ENCODE measurements around the gene TMEM63C. TPM values are rescaled to one million over a fixed set of nuclear protein-coding genes. Genes with fewer than 3 reads are reported as not detected.

The TMEM63C gene
- total RNA-seq, 1 donor from 2014 or later, result 1.9 TPM

- no peak for DNase-seq (ENCODE audit: low read depth)
Observed at GRCh38 chr14:77221241-77221871, 39.8 kb downstream of the TMEM63C start.

- DNase-seq (ENCODE audit: low read depth), result no peak
Observed at GRCh38 chr14:77222546-77223225, 41.1 kb downstream of the TMEM63C start.

DNA sequence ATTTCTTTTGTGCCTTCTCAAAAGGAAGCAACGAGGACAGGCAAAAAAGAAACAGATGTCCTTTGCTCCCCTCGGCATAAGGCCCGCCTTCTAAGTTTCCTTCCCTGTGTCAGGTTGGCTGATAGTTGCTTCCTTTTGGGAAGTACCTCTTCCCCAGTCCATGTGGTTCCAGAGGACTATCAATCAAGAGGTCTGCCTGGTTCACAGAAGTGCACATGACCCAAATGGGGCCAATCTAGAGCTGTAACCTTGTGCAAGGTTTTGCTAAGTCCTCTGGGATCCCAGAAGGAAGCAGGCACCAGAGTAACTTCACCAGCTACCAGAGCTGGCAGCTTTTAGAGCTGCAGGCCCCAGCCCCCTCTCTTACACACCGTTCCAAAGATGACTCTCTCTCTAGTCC, 42.6 kb downstream of the TMEM63C start:
- DNase-seq (ENCODE audit: low read depth), result no peak

DNA sequence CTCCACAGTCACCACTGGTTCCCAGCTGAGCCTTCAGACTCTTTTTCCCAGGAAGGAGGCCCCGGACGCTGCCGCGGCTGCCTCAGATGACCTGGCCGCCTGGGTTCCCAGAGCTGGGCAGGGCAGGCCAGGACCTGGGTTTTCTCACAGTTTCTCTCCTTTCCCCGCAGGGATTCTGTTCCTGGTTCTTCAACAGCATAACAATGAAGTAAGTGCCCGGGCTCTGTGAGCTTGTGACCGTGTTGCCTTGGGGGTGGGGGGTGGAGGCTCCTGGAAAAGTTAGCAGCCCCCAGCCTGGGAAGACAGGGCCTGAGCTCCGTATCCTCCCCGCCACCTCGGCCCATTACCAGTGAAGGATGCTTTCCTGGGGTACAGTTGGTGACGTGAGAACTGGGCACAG, 43.7 kb downstream of the TMEM63C start:
- DNase-seq (ENCODE audit: low read depth), result no peak

DNA sequence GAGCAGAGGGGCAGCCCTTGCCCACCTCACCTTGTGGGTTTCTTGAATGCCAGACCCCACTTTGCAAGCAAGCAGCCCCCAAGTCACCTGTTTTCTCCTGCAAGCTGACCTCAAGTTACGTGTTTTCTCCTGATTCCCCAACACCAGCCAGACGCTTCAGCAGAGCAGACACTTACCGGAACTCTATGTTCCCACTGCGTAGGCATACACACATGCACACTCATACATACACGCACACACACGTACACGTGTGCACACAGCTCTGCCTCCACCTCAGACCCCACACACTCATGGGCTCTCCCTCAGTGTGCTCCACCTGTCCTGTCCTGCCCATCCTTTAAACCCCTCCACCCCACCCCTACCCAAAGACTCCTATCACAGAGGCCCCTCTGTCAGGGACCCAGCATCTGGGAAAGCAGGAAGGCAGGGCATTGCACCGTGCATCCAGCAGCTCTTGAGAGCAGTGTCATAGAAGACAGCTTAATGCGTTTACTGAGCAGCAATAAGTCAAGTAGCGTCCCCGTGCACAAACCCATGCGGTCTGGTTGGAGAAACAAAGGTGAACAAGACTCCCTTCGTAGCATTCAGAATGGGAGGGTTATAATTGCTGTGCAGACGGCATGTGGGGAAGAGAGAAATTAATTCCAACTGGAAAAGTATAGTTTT, 44.4 kb downstream of the TMEM63C start:
- DNase-seq (ENCODE audit: low read depth), result no peak

- DNase-seq (ENCODE audit: low read depth), result no peak
Observed at GRCh38 chr14:77228056-77228455, 46.5 kb downstream of the TMEM63C start.

DNA sequence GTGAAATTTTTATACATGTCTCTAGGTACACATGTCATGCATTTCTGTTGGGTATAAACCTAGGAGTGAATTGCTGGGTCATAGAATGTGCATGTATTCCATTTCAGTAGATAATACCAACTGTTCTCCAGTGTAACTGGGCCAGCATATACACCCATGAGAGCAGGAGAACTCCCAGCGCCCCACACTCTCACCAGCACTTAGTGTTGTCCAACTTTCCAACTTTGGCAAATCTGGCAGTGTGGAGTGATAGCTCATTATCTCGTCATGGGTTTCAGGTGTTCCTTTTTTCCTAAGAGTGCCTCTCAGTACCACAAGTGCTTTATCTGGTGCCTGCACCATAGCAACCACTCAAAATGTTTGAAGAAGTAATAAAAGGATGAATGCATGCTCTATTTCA, 49.3 kb downstream of the TMEM63C start:
- DNase-seq (ENCODE audit: low read depth), result no peak

DNA sequence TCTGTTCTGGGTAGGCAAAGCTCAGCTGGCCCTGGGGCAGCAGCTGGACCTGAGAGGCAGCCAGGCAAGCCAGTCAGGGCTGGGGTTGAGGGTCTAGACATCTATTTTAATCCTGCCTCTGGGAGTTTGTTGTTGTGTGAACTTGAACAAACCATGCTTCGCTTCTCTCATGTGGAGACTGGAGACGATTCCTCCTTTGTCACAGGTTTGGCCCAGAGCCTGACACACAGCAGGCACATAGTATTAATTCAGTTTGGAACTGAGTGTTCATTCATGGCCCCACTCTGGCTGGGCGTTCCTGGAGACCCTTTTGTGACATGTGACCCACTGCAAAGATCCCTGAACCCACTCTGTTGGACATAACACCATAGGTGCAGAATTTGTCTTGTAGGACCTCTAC, 50.1 kb downstream of the TMEM63C start:
- no peak for DNase-seq (ENCODE audit: low read depth)

GRCh38 chr14:77236814-77237213, 55.2 kb downstream of the TMEM63C start:
- no peak for DNase-seq (ENCODE audit: low read depth)

GRCh38 chr14:77238356-77238755, 56.8 kb downstream of the TMEM63C start:
- DNase-seq (ENCODE audit: low read depth), result no peak

DNA sequence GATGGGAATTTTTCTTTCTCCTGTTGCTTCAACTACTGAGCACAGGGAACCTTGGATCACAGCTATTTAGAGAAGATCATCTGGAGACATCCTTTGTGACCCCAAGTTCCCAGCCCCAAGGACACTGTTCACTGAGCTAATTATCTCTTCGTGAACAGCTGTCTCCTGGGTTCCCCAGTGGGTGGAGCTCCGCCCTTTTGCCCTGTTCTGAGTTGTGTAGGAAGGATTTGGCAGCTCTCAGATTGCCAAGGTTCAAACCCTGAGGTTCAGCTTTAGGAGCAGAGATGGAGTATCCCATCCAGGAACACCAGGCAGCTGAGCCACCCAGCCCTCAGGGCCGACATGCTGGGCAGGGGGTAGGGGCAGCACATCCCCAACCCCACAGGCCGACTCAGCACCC, 57.4 kb downstream of the TMEM63C start:
- no peak for DNase-seq (ENCODE audit: low read depth)

DNA sequence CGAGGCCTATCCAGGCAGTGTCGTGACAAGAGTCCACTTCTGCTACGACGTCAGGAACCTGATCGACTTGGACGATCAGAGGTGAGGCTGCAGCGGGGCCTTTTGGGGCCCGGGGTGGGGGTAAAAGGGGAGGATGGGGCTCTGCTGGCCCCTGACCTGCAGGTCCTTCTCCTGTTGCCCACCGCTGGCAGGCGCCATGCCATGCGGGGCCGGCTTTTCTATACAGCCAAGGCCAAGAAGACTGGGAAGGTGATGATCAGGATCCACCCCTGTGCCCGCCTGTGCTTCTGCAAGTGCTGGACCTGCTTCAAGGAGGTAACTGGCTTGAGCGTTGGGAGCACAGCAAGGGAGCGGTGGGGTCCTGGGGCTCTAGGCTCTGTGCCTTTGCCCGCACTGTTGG, 57.8 kb downstream of the TMEM63C start:
- DNase-seq (ENCODE audit: low read depth), result no peak

DNA sequence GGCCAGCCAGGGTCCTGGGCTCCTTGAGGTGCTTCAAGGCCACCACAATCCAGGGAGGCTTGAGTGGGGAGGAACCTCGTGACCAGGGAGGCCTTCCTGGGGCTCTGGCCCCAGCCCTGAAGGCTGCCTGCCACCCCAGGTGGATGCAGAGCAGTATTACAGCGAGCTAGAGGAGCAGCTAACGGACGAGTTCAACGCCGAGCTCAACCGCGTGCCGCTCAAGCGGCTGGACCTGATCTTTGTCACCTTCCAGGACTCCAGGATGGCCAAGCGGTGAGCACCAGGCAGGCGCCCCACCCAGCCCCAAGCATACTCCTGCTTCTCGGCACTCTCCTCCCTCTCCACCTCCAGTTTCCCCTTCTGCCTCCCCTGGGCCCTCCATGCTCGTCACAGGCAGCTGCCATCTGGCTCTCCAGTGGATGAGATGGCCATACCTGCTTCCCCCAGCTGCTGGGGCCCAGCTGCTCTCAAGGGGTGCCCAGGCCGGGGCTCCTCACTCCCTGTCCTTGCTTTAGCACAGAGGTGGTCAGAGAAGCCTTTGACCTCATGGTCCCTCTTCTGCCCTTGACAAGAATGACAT, 58.8 kb downstream of the TMEM63C start:
- DNase-seq (ENCODE audit: low read depth), result no peak

GRCh38 chr14:77241955-77242354, 60.4 kb downstream of the TMEM63C start:
- no peak for DNase-seq (ENCODE audit: low read depth)

- DNase-seq (ENCODE audit: low read depth), result no peak
Observed at GRCh38 chr14:77242752-77243151, 61.2 kb downstream of the TMEM63C start.

DNA sequence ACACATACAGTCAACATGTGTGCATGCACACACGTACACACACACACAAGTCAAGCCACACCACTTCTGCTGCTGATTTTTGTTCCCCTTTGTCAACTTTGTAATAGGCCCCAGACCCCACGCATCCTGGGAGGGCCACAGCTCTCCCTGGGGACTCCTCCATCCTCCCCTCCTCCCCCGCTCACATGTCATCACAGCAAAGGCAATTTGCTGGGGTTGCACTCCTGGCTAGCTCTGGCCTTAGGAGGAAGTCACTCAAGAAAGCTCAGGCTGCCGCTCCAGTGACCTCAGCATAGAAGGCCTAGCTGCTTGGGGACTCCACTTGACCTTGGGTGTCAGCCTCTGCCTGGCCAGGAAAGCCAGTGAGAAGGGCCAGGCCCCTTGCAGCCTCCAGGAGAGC, 62.3 kb downstream of the TMEM63C start:
- DNase-seq (ENCODE audit: low read depth), result no peak

- no peak for DNase-seq (ENCODE audit: low read depth)
Observed at GRCh38 chr14:77245820-77246219, 64.2 kb downstream of the TMEM63C start.

DNA sequence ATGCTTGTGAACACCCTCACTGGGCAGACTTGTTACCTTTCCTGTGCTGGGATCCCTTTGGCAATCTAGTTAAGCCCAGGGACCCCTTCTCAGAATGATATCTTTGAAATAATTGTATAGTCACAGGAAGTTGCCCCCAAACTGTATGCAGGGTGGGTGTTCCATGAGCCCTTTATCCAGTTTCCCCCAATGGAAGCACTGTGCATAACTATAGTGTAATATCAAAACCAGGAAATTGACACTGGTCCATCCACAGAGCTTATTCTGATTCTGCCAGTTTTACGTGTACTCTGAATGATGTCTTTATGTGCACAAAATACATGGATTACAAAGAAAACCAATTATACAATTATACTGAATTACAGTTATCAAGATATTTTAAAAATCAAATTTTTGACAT, 65.2 kb downstream of the TMEM63C start:
- DNase-seq (ENCODE audit: low read depth), result no peak

DNA sequence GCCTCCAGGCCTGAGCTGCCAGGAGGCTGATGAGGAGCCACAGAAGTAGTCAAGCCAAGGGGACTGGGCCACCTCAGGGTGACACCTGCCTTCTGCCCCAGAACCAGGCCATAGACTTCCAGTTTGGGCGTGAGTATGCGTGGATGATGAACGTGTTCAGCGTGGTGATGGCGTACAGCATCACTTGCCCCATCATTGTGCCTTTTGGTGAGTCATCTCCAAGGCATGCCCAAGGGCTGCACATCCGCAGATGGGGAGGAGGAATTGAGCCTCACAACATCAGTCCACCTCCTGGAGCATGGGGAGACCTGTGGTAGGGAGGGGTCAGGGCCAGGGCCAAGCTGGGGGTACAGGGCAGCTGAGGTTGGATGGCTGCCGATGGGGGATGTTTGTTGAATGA, 67.1 kb downstream of the TMEM63C start:
- no peak for DNase-seq (ENCODE audit: low read depth)

- DNase-seq (ENCODE audit: low read depth), result no peak
Observed at GRCh38 chr14:77249286-77249685, 67.7 kb downstream of the TMEM63C start.

DNA sequence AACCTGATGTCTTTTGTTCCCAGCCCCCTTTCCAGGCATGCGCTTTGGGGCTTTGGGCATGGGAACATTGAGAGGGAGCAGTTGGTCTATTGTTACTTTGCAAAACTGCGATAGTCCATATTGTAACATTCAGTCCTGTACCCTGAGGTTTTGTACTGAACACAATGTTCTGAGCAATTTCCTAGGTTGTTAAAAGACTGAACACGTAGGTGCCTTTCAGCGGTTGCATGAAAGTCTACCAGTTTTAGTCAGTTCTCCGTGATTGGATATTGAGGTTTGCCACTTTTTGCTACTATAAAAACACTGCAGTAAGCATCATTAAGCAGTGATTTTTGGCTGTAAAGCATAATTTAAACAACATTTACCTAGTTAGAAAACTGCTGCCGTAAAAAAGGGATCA, 69.3 kb downstream of the TMEM63C start:
- DNase-seq (ENCODE audit: low read depth), result no peak

DNA sequence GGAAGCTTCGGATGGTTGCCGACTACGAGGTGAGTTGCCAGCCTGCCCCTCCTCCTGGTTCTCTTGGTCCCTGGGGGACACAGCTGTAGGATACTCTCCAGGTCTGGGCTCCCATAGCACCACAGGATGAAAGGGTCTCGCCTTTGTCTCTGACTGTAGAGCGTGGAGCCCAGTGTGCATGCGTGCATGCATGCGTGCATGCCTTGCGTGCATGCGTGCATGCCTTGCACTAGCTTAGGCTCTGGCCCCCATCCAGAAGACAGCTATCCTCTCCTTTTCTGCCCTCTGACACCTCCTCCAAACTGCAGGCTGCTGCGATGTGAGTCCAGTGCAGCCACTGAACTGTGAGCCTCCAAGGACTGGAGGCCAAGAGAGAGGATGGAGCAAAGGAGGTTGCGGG, 70.3 kb downstream of the TMEM63C start:
- DNase-seq (ENCODE audit: low read depth), result no peak
